Globus pallidus (tissue), 1 donor: ENCODE data around the gene SARDH.
"Not testable (repeated sequence)": the region's sequence is repeated elsewhere in the genome, so short reads cannot be mapped to it uniquely, and the experiment has no call there.

Source experiments
- DNase-seq: peaks from one replicate; pipeline ENCODE4 v3.0.0-alpha.2; 2015; ENCODE audit warnings: low spot score

Gene SARDH

DNA sequence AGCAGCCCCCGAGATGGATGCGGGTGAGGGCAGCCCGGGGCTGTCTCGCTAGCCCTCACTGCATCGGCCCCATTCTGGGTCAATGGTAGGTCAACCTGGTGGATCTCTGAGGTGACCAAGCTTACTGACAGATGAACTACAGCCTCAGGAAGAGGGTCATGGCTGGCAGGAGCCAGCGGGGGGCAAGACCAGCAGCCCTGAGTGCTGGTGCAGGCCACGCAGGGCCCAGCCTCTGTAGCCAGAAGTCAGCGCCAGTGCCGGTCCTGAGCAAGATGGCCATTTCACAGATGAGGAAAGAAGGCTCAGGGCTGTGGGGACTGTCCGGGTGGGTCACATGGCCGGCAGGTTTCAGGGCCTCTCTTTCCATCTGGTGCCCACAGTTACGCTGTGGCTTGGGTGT, 107.0 kb downstream of the SARDH start:
- DNase-seq, result no peak

- DNase-seq, result no peak
These were observed 108.7 kb downstream of the SARDH start for GRCh38 chr9:133629221-133630110.

DNA sequence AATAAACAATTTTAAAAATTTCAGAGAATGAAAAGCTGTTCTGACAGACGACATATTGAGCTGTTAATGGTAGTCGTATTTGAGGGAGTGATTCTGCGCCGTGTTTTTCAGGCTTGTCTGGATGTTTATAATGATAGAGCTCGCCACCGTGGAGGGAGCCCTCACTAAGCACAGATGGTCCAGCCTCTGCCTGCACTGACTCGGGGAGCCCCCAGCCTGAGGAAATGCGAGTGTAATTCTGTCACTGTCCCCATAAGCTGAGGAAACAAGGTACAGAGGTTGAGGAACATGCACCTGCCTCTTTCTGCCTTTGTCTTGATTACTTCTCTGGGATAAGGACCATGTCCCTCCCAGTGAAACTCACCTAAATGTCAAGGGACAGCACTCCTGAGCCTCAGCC, 109.4 kb downstream of the SARDH start:
- no peak for DNase-seq

GRCh38 chr9:133627341-133627740, 110.8 kb downstream of the SARDH start:
- no peak for DNase-seq

DNA sequence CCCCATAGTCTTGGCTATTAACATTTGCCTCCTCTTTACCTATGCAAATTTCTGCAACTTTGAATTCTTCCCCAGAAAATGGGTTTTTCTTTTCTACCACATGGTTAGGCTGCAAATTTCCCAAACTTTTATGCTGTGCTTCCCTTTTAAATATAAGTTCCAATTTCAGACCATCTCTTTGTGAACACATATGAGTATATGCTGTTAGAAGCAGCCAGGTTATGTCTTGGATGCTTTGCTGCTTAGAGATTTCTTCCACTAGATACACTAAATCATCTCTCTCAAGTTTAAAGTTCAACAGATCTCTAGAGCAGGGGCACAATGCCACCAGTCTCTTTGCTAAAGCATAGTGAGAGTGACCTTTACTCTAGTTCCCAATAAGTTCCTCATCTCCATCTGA, 112.1 kb downstream of the SARDH start:
- not testable (repeated sequence) for DNase-seq

DNA sequence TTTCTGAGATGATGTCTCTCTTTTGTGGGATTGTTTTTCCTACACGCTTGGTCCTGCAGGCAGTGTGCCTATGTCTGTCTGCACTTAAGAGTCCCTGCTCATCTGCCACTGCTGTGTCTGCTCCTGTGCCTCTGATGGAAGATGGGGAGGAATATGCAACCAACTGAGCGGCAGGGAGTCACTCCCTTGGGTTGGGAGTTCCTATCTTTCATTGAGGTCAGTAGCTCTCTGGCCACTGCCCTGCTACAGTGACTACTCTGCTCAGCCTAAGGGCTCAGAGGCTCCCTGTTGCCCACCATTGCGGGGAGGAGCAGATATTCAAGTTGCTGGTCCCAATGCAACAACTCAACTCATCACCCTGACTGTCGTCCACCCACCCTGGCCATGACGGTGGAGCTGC, 115.6 kb downstream of the SARDH start:
- DNase-seq, result no peak

DNA sequence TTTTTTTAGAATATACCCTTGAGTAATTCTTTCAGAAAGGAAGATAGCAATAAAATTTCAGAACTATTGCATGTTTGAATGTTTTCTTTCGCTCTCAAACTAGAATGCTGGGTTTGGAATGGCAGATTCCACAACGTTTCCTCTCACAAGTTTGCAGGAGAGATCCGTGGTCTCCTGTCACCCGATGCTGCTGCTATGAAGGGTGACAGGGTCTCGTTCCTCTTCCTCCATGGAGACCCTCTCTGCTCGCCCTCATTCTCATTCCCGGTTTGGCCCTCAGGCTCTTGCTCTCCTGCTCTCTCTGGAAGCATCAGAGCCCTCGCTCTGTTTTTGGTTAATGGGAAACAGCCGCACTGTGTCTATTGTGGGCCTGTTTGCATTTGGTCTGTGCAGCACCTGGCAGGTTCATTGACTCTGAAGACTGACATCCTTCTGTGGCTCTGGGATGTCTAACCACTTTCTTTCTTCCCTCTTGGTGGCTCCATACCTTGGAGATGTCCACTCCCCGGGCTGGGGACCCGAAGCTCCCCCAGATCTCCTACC, 116.4 kb downstream of the SARDH start:
- DNase-seq, result no peak

DNA sequence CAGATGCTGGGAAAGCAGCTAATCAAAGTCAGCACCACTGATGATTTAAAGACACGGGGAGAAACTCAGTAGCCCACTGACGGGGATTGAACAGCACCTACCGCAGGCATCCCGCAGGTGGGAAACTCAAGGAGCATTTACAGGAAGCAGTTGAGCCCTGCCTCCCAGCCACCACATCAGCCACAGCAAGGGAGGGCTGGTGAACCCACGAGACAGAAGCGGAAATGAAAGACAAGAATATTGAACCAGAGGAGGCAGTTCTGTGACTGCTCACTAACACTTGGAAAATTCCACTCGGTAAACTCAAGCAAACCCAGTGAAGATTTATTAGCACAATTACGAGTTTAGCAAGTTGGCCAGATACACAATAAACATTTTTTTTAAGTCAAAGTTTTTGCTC, 118.4 kb downstream of the SARDH start:
- peak; percentile 51 for DNase-seq

GRCh38 chr9:133618726-133619125, 119.4 kb downstream of the SARDH start:
- DNase-seq, result no peak

DNA sequence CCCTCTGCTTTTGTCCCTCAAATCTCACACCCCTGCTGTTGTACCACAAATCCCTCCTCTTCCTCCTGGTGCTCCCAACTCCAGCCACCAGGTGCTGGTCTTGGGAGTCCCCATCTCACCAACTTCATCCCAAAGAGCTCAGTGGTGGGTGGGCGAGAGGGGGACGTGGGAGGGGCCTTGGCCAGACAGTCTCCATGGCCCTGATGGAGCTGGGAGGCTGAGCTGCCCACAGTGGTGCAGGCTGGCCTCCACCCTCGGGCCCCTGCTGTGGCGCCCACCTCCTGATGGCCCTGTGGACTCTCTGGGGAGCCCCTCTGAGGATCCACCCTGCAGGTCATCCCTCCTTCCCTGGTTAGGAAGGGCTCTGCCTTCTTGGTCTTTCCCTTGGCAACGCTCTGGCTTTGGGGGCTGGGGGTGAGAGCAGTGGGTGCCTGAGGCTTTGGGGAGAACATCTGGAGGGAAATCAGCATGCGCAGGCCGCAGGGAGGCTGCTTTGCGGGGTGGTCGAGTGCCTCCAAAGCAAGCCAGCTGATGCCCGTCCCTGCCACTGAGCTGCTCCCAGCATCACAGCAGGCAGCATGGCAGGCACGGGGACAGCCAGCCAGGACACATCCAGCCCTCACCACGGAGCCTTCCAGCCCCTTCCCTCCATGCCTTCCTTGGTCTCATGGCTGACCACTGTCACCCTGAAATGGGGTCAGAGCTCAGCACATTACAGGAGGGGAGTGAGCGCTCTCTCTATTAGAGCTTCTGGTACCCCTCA, 121.3 kb downstream of the SARDH start:
- DNase-seq, result no peak

- no peak for DNase-seq
These were observed 122.5 kb downstream of the SARDH start for GRCh38 chr9:133615606-133616188.

GRCh38 chr9:133615186-133615585, 123.0 kb downstream of the SARDH start:
- DNase-seq, result no peak

GRCh38 chr9:133614678-133615077, 123.5 kb downstream of the SARDH start:
- no peak for DNase-seq

DNA sequence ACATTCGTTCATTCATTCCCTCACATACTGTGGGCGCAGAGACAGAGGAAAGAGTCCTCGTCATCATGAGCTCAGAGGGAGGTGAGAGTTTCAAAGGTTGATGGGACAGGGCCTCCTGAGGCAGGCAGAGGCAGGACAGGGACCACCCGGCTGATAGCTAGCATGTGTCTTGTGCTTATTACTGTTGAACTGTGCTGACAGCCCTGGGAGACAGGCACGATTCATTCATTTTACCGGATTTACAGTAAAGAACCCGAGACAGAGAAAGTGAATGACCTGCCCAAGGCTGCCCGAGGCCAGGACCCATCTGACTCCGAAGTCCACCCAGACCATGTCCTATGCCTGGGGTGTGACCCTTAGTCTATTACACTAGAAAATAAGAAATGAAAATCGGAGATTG, 124.1 kb downstream of the SARDH start:
- no peak for DNase-seq
